Osteoblast (primary cell): ENCODE data around the gene TPTE. TPM values are rescaled to one million over a fixed set of nuclear protein-coding genes. Genes with fewer than 3 reads are reported as not detected.
"Not testable (repeated sequence)": the region's sequence is repeated elsewhere in the genome, so short reads cannot be mapped to it uniquely, and the experiment has no call there.

Experiments
- DNase-seq: peaks from one replicate; pipeline ENCODE4 v3.0.0; 2011; ENCODE audit warnings: low spot score, mixed read lengths; ENCODE audit not compliant: insufficient read length; ENCODE audit errors: missing footprints
- H2AFZ ChIP-seq: 2 replicates; pipeline ENCODE4 v1.6.0; 2011; ENCODE audit warnings: mild to moderate bottlenecking, low read length
- H3K27ac ChIP-seq: 2 replicates; pipeline ENCODE4 v1.5.1; 2011; ENCODE audit warnings: mild to moderate bottlenecking, low read depth, low read length, moderate library complexity
- H3K27me3 ChIP-seq: 2 replicates; pipeline ENCODE4 v1.6.0; 2012; ENCODE audit warnings: mild to moderate bottlenecking, control low read depth, inconsistent platforms, low read length, moderate library complexity; ENCODE audit not compliant: insufficient read depth
- H3K36me3 ChIP-seq: 2 replicates; pipeline ENCODE4 v1.5.1; 2011; ENCODE audit warnings: mild to moderate bottlenecking, low read length, control low read depth, moderate library complexity; ENCODE audit not compliant: insufficient read depth
- H3K4me1 ChIP-seq: 2 replicates; pipeline ENCODE4 v1.5.1; 2011; ENCODE audit warnings: mild to moderate bottlenecking, low read length, control low read depth, moderate library complexity; ENCODE audit not compliant: insufficient read depth
- H3K4me2 ChIP-seq: 2 replicates; pipeline ENCODE4 v1.6.0; 2011; ENCODE audit warnings: mild to moderate bottlenecking, low read length; ENCODE audit not compliant: insufficient read depth
- H3K4me3 ChIP-seq: fragments of 200-600 bp; sonication (generic); 3 replicates; pipeline ENCODE4 v1.5.1; 2012; ENCODE audit warnings: mild to moderate bottlenecking, low read length, inconsistent platforms; ENCODE audit not compliant: insufficient read depth
- H3K79me2 ChIP-seq: 2 replicates; pipeline ENCODE4 v1.6.0; 2012; ENCODE audit warnings: mild to moderate bottlenecking, low read length, control low read depth, inconsistent platforms; ENCODE audit not compliant: insufficient read depth
- H3K9me3 ChIP-seq: 2 replicates; pipeline ENCODE4 v1.5.1; 2011; ENCODE audit warnings: low read depth, low read length, control low read depth
- H4K20me1 ChIP-seq: 2 replicates; pipeline ENCODE4 v1.6.0; 2012; ENCODE audit warnings: mild to moderate bottlenecking, low read length, control low read depth; ENCODE audit not compliant: insufficient read depth
- total RNA-seq: library from RNA; depleted of rRNA; stranded (reverse); fragments of >200 nt; gene quantifications from 2 replicates; pipeline ENCODE4 v1.2.3, GENCODE V29; 2012
- TF ChIP-seq, protein P1 (sequence below): IDR thresholded peaks from 2 replicates; pipeline ENCODE4 v1.5.1; 2011; ENCODE audit warnings: mild to moderate bottlenecking, low read depth, low read length, moderate library complexity; ENCODE audit errors: extremely low read depth

Gene TPTE
- total RNA-seq, 1 donor, result not detected

DNA sequence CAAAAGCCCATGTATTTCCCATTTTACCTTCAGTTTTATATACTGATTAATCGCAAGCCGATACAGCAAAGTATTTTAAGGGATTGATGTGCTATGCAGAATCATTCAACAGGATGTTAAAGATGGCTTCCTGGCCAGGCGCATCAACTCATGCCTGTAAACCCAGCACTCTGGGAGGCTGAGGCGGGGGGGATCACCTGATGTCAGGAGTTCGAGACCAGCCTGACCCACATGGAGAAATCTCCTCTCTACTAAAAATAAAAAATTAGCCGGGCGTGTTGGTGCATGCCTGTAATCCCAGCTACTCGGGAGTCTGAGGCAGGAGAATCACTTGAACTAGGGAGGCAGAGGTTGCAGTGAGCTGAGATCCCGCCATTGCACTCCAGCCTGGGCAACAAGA is 116.8 kb downstream of the TPTE start:
- not testable (repeated sequence) for H3K4me3 ChIP-seq, DNase-seq, H4K20me1 ChIP-seq, H3K79me2 ChIP-seq, H3K27ac ChIP-seq, H3K27me3 ChIP-seq, H2AFZ ChIP-seq, H3K4me2 ChIP-seq, H3K36me3 ChIP-seq, H3K4me1 ChIP-seq
- H3K9me3 ChIP-seq, result peaks cover 20% of the 10 kb centered on the region

GRCh38 chr21:10639123-10639522 is 117.7 kb downstream of the TPTE start:
- TF ChIP-seq, protein P1, sequence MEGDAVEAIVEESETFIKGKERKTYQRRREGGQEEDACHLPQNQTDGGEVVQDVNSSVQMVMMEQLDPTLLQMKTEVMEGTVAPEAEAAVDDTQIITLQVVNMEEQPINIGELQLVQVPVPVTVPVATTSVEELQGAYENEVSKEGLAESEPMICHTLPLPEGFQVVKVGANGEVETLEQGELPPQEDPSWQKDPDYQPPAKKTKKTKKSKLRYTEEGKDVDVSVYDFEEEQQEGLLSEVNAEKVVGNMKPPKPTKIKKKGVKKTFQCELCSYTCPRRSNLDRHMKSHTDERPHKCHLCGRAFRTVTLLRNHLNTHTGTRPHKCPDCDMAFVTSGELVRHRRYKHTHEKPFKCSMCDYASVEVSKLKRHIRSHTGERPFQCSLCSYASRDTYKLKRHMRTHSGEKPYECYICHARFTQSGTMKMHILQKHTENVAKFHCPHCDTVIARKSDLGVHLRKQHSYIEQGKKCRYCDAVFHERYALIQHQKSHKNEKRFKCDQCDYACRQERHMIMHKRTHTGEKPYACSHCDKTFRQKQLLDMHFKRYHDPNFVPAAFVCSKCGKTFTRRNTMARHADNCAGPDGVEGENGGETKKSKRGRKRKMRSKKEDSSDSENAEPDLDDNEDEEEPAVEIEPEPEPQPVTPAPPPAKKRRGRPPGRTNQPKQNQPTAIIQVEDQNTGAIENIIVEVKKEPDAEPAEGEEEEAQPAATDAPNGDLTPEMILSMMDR, result no peak

GRCh38 chr21:10639746-10640145 is 118.4 kb downstream of the TPTE start:
- H3K79me2 ChIP-seq, H3K4me1 ChIP-seq, H3K36me3 ChIP-seq, H3K4me2 ChIP-seq, H4K20me1 ChIP-seq, H2AFZ ChIP-seq, H3K27ac ChIP-seq, H3K27me3 ChIP-seq, DNase-seq, H3K4me3 ChIP-seq: not testable (repeated sequence)
- H3K9me3 ChIP-seq, result peaks cover 21% of the 10 kb centered on the region

More at GRCh38 chr21:10639123-10639522, 117.7 kb downstream of the TPTE start:
- peak; percentile 15 for DNase-seq
- no peaks in the 10 kb centered on the region for H3K36me3 ChIP-seq
- H4K20me1 ChIP-seq, result no peaks in the 10 kb centered on the region
- no peaks in the 10 kb centered on the region for H3K79me2 ChIP-seq
- peaks cover 22% of the 10 kb centered on the region for H3K9me3 ChIP-seq
- no peaks in the 10 kb centered on the region for H3K4me1 ChIP-seq
- no peak overlapping the region for H3K4me3 ChIP-seq
- no peaks in the 10 kb centered on the region for H3K27me3 ChIP-seq
- H3K27ac ChIP-seq, result no peak overlapping the region
- H2AFZ ChIP-seq, result no peak overlapping the region
- H3K4me2 ChIP-seq, result no peak overlapping the region

- Histone ChIP-seq H3K9me3 (peaks cover 21% of the 10 kb centered on the region), H3K27me3 (no peaks in the 10 kb centered on the region), H3K27ac (no peak overlapping the region), H3K4me1 (no peaks in the 10 kb centered on the region), H3K79me2 (no peaks in the 10 kb centered on the region), H2AFZ (no peak overlapping the region), H3K36me3 (no peaks in the 10 kb centered on the region), H3K4me3 (no peak overlapping the region), H4K20me1 (no peaks in the 10 kb centered on the region), H3K4me2 (no peak overlapping the region)
- TF ChIP-seq, protein P1, result no peak
- DNase-seq, result no peak
Measured at GRCh38 chr21:10640446-10640845, 119.1 kb downstream of the TPTE start.

- no peak overlapping the region for H3K27ac ChIP-seq
- no peaks in the 10 kb centered on the region for H3K79me2 ChIP-seq
- no peaks in the 10 kb centered on the region for H3K27me3 ChIP-seq
- peaks cover 21% of the 10 kb centered on the region for H3K9me3 ChIP-seq
- no peak for DNase-seq
- no peak overlapping the region for H3K4me2 ChIP-seq
- H2AFZ ChIP-seq, result no peak overlapping the region
- H4K20me1 ChIP-seq, result no peaks in the 10 kb centered on the region
- H3K4me3 ChIP-seq, result no peak overlapping the region
- no peaks in the 10 kb centered on the region for H3K4me1 ChIP-seq
- TF ChIP-seq, protein P1, result no peak
- H3K36me3 ChIP-seq, result no peaks in the 10 kb centered on the region
Measured at GRCh38 chr21:10641107-10641506, 119.7 kb downstream of the TPTE start.

DNA sequence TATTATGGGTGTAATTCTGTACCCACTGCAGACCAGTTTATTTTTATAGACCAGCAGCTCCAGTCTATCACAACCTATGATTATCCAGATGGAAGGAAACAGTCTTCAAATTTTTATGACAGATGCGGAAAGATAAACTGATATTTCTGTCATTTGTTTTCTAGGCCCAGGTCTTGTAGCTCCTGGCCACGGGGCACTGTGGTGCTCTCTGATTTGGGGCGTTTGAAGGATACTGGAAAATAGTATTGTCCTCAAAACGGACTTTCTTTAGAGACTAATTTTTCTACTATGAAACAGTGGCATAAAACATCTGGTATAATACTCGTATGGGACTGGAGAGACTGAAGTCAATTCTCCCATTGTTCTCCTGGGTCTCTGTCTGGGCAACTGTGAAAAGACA is 124.3 kb downstream of the TPTE start:
- not testable (repeated sequence) for H3K27ac ChIP-seq, H2AFZ ChIP-seq, H3K79me2 ChIP-seq, DNase-seq, H3K27me3 ChIP-seq, H3K4me2 ChIP-seq, H4K20me1 ChIP-seq, H3K4me1 ChIP-seq, H3K4me3 ChIP-seq, H3K36me3 ChIP-seq
- peaks cover 10% of the 10 kb centered on the region for H3K9me3 ChIP-seq

- not testable (repeated sequence) for H3K27me3 ChIP-seq, DNase-seq, H3K79me2 ChIP-seq, H3K4me1 ChIP-seq, H3K27ac ChIP-seq, H3K36me3 ChIP-seq, H3K9me3 ChIP-seq, H4K20me1 ChIP-seq, H3K4me3 ChIP-seq, H2AFZ ChIP-seq, H3K4me2 ChIP-seq
Measured at GRCh38 chr21:10649350-10650149, 128.2 kb downstream of the TPTE start.
